Activated T-cell treated with anti-CD3 and anti-CD28 coated beads, Interleukin-2, amount 50 U/mL, for 1 hour (primary cell): ENCODE results near the gene PFDN6.
A peak's percentile ranks its signal among the peaks of the same experiment; 100 is the strongest.

ENCODE experiments used
- DNase-seq: peaks from one replicate; pipeline ENCODE4 v3.0.0-alpha.2; 2020

PFDN6 gene

DNA sequence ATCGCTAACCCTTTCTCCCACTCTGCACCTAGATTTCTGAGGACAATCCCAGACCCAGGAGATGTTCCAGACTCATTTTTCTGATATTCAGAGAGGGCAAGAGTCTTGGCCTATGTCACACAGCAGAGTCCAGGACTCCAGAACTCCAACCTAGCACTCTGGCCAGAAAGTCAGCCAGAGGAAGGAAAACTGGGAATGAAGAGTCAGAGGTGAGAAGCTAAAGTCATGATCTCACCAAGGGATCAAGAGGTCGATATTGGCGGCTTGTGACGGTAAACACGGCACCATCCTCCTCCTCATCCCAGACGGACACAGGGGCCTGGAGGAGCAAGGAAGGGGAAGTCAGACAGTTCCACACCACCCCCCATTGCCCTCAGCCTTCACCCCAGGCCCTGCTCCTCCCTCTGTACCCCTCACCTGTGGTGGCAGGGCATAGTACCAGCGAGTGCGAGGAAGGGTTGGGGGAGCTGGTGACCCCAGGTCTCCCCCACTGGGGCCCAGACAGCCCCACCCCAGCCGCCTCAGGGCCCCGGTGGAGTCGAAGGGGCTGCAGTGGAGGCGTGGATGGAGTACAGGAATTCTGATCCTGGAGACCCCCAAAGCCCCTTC is 7.5 kb downstream of the PFDN6 start:
- no peak for DNase-seq

DNA sequence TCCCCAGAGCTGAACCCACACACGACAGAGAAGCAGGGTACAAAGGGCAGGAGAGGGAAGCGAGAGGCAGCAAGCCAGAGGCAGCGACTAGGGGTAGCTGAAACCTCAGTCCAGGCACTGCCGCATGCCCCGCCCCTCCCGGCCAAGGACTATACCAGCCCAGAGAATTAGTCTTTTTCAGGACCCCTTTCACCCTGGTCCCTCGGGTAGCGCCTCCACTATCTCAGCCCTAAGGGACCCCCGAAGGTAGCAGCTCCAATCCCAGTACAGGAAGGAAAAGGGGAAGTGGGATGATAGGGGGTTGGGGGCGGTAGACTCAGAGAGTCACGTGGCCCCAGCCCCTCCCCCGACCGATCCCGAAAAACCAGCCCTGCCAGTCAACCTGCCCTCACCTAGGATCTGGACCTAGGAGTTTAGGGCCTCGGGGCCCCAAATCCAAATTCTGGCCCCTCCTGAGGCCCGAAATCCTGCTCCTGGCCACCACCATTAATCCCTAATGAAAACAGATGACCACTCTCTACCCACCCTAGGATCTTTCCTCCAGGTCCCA is 8.1 kb downstream of the PFDN6 start:
- DNase-seq = no peak

DNA sequence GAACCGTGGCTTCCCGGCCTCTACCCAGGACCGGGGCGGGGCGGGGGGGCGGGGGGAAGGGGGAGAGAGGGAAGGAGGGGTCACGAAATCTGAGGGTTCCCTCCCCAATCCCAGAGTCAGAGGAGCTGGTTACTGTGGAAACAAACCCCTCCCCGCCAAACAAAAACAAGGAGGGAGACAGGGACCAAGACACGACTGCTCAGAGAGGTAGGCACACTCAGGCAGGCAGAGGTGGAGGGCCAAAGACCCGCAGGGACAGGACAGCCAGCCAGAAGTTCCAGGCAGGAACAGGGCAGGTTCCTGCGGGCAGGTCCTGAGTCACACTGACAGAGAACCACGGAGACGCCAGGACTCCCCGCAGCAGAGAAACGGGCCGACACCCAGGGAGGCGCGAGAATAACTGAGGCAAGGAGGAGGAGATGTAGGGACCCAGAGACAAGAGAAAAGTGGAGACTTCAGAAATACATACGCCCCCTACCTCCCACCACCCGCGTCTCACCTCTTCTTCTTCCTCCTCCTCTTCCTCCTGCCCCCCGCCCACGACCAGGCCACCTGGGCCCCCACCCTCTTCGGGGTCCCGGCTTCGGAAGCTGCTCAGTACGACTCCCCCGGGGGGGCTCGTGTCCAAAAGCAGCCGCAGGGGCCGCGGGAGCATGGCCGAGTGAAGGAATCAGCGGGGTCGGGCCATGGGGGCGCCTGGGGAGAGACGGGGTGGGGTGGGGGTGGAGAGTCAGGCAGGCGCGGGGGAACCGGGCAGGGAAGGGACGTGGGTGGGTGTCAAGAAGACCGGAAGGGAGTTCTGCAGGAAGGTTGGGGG is 8.8 kb downstream of the PFDN6 start:
- DNase-seq = peak; percentile 69

DNA sequence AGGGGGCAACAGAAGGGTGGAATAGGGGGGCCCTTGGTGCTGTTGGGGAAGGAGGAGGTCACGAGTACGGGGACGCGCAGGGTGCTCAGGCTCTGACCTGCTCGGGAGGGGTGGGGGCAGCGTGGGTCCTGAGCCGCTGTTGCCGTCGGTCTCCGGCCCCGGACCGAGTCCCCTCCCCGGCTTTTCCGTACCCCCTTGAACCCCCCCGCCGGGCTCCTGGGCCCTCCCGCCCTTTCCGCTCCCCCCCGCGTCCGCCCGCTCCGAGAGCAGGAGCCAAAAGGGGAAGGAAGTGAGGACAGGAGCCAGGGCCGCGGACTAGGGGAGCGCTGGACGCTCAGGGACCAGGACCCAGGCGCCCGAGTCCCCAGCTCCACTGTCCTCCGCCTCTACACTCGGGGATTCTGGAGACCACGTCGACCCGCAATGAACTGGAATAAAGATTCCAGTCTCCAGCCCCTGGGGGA is 9.4 kb downstream of the PFDN6 start, which contains the start of gene RGL2:
TSS of gene RGL2 (minus strand) at position 170 of the 464 bp plus-strand sequence. CDS start 332 bp downstream, outside the sequence.
- DNase-seq = no peak

DNA sequence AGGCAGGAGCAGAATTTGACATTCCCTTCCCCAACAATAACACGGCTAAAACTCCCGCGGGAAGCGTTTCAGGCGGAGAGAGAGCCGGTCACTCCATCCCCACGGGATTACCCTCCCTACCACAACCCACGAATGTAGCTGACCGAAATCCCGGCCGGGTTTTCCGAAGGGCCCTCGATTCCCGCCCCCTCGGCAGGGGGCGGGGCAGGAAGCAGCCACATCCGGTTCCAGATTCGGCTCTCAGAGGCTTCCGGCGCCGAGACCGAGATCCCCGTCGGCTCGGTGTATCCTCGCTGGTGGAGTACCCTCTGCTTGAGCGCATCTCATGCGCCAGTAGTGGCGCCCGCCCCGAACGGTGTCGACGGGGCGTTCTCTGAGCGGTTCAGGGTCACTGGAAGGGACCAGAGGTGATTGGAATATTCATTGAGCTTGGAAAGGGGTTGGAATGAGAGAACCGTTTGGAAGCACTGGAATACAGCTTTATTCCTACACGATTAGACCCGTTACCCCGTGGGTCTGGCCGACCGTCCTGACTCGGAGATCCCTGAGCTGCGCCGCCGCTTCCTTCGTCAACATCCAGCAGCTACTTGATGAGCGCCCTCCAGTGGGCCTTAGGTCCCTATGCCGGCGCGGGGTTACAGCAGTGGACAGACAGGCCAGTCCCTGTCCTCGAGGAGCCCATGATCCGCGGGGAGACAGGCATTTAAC is 10.0 kb downstream of the PFDN6 start:
- DNase-seq = peak; percentile 94

DNA sequence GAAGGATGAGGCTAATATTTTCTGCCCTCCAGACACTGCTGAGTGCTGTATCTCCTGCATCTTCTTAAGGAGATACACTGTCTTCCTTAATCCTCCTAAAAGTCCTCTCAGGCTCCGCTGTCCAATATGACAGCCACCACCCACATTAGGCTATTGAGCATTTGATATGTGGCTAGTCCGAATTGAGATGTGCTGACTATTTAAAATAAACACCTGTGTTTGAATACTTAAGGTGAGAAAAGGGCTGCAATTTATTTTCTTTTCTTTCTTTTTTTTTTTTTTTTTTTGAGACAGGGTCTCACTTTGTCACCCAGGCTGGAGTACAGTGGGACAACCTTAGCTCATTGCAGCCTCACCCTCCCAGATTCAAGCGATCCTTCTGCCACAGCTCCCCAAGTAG is 12.5 kb downstream of the PFDN6 start:
- DNase-seq = no peak

DNA sequence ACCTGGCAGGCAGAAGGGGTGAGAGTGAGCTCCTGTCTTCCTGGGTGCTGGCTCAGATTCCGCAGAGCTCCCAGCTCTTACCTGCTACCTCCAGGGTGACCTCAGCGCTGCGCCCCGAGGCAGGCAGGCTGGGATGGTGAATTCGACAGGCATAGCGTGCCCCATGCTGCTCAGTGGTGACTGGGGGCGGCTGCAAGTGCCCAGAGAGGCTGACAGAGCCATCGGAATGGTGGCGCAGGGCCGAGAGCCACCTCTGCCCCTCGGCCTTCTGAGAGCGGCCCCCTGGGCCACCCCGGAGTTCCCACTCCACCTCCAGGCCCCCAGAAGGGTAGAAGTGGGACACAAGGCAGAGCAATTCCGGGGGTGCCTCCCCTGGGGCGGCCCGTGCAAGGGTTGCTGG is 14.8 kb downstream of the PFDN6 start:
- DNase-seq = no peak

DNA sequence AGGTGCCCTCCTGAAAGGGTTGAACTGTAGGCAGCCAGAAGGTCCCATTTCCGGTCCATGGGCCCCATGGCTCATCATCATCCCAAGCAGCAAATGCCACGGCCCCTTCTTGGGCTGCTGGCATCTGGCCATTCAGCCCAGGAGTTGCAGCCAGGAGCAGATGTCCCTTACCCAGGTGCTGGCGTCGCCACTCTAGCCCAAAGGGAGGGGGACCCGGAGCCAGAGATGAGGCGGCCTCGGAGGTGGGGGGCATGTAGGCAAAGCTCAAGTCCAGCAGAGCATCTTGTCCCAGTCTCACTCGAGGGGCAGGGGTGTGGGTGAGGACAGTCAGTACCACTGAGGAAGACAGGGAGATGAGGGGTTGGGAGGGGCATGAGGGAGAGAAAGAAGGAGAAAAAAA is 15.7 kb downstream of the PFDN6 start:
- no peak for DNase-seq

DNA sequence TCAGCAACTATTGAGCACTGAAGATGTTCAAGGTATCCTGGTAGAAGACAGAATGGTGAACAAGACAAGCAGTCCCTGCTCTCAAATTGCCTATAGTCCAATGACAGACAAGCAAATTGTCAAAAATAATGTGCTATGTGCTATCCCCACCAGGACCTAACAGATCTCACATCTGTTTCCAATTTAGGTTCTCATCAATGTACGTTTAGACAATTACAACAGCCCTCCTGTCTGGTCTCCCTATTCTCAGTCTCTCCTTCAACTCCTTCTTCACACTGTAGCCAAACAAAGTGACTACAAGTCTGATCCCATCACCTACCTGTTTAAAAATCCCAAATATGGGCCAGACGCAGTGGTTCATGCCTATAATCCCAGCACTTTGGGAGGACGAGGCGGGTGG is 17.0 kb downstream of the PFDN6 start:
- DNase-seq = no peak

DNA sequence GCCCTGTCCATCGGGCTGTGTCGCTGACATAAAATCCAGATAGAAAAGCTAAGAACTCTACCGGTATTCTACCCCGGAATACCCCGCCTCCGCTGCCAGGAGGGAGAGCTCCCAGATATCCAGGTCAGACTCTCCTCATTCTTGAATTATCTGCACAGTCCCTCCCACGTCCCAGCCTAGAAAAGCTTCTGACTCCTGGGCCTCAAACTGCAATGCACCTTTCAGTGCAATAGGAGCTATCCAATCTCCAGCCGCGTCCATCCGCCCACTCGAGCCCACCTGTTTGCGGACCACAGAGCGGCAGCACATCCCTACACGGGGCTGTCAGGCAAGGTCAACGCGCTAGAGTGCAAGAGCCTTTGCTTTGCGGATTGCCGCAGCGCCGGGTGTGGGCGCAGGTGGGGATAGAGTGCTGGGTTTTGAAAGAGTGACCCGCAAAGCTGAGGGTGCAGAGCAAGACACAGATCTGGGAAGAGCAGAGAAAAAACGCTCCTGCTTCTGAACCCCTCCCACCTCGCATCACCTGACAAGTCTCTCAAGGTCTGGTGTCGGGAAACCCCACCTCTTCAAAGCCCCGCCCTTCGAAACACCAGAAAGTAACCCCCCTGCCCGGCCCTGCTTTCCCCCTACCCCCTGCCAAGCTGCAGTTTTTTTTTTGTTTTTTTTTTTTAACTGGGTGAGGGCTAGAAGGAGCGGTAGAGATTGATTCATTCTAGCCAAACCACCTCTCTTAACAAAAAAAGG is 23.1 kb downstream of the PFDN6 start:
- peak; percentile 78 for DNase-seq

DNA sequence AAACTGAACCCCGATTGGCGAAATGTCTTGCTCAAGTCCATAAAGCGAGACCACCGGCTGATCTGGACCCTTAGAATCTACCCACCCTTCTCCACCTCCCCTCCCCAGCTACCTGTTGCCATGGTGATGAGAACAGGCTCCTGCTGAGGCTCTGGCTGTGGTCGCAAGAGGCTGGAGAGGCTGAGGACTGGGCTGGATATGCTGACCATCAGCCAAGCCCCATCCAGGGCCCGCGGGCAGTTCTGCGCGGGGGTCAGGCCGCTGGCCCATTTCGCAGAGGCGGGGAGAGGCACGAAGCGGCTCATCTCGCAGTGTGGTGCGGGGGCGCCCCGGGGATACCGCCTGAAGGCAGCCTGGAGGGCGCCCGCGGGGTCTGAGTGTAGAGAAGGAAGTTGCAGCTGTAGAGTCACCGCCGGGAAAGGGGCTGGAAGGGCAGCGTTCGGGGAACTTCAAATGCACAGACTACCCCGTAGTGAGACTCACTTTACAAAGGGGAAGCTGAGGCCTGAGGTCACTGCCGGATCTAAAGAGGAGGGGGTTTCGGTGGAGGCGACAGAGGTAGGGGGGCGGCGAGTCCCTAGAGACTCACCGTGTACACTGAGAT is 23.8 kb downstream of the PFDN6 start:
- peak; percentile 57 for DNase-seq

DNA sequence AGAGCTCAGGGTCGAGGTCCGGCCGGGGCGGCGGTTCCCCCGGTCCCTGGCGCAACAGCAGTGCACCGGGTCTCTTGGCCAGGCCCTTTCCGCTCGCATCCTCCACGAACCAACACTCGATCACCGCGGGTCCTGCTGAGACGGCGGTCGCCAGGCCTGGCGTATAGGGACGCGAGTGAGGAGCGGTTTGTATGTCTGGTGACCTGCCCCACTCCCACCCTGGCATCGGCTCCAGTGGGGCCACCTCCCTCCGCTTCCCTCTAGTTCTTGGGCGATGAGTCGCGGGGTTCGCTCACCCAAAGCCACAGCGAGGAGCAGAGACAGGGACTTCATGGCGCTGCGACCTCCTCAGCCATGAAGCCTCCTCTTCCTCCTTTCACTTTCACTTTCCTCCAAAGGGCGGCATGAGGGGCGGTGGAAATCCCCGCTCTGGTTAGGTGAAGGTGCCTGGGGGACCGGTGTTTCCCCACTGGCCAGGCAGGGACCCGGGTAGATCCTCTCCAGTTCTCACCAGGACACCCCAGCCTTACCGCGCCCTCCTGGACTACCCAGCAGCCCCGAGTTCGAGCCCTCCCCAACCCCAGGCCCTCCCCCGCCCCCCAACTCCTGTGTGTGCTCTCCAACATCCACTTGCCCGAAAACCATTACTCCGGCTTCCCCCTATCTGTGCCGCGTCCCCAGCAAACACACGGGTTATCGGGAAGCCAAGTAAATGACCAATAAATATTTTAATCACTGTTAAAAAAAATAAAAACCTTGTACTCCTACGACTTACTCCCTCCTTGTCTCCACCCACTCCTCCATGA is 24.5 kb downstream of the PFDN6 start, which contains the start of gene TAPBP:
TSS of gene TAPBP (minus strand) at position 370 of the 806 bp plus-strand sequence. CDS start at position 333, 37 bp downstream.
- DNase-seq = peak; percentile 82

DNA sequence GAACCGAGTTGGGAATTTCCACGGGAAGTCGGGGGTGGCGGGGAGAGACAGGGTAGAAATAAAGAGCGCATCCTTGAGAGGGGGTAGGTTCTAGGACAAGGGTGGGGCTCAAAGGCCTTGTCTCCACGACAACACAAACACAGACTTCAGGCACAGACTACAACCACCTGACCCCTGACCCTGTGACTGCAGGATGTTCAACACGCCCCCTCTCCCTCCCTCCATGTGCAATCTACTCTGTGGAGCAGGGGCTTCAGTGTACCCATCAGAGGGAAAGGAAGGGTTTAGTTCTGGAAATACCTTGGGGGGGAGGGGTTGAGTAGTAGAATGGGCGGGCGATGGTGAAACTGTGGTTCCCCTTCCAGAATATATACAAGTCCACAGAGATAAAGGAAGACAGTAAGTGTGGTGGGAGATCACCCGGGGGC is 25.1 kb downstream of the PFDN6 start:
- peak; percentile 68 for DNase-seq

DNA sequence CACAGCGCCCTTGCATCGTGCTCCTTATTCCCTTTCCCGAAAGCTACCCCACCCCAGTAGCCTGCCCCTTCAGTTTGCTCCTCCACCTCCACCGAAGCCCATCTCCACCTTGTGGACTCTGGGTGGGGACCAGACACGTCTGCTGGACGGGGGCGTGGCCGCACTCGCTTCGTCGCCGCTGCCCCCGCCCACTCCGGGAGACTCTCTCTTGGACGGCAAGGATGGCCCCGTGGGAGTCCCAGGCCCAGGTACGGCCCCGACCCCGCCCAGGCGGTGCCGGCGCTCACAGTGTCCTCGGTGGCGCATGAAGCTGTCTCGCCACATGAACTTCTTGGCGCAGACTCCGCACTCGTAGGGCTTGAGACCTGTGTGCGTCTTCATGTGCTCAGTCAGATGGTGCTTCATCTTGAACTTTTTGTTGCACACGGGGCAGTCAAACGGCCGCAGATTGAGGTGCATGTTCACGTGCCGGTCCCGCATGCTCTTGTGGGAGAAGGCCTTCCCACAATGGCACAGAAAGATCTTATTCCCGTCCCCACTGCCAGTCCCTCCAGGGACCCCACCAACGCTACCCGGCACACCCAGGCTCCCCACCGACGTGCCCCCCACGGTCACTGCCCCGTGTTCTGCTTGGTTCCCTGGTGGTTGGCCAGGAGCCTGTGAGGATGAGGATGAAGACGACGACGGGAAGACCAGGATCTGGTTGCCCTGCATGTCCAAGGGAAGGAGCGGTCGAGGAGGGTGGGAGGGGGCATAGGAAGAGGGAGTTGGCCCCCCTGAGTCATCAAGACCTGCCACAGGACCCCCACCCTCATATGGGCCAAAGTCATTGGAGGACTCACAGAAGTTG is 25.8 kb downstream of the PFDN6 start:
- peak; percentile 37 for DNase-seq

DNA sequence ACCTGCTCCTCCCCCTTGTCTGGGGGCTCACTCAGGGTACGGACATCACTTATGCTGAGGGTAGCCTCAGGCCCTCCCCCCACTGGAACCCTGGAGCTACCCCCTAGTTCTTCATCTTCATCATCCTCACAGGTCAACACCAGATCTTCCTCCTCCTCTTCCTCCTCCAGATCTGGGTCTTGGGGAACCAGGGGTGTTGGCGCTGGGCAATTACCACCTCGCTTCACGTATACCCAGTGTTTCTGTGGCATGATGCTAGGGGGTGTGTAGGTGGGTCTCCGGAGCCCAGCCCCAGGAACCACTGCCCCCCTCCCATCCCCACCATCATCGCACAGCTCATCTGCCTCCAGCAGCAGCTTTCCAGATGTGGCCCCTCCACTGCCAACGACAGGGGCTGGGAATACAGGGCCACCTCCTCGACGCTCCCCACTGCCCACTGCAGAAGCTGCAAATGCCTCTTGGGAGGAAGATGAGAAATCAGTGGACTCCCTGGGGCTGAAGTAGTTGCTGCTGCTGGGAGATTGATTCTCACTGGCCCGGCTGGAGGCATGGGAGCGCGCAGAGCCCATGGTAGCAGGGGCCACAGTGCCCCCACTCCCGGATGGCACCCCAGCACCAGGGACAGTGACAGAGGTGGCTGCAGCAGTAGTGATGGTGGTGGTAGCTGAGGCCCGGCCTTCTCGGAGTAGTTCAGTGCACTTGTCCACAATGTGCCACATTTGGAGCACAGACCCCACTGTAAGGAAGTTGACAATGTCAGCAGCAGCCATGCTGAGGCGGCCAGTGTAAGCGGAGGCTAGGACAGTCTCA is 26.6 kb downstream of the PFDN6 start:
- DNase-seq = no peak

DNA sequence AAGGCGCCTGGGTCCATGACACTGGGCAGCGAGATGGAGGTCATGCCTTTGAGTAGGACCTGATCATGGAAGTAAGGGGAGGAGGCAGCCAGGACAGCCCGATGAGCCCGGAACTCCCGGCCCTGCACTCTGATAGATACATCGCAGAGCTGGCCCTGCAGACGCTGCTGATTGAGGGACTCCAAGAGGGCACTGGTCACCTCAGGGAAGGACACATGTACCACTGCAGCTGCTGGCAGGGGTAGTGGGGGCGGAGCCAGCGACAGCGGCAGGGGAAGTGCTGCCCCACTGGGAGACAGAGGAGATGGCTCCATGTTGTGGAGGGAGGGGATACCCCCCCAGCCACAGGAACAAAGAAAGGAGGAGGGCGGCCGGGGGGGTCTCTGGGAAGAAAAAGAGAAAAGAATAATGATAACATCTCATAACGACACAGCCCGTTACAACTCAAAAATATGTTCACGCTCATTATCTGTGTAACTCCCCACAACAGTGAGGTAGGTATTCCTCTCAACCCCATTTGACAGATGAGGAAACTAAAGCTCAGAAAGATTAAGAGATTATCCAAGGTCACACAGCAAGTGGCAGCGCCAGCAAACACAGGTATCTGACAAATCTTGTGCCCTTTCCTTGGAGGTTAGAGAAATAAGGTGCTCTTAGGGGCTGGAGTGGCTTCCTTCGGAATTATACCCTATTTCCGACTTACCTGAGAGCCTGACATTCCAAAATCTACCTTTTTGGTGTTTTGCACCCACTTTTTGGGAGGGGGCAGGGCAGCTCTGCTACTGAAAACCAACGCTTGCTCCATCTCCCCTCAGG is 27.4 kb downstream of the PFDN6 start:
- DNase-seq = peak; percentile 31

DNA sequence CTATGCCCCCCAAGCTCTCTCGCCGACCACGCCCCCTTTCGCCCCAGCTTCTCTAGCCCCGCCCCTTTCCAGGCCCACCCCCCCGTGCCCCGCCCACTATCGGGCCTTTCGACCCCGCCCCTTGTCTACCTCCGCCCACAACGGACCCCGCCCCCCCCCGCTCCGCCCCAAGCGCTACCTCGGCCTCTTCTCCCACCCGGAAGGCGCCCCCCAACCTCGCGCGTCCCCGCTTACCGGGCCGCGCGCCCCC is 27.9 kb downstream of the PFDN6 start:
- DNase-seq = no peak

DNA sequence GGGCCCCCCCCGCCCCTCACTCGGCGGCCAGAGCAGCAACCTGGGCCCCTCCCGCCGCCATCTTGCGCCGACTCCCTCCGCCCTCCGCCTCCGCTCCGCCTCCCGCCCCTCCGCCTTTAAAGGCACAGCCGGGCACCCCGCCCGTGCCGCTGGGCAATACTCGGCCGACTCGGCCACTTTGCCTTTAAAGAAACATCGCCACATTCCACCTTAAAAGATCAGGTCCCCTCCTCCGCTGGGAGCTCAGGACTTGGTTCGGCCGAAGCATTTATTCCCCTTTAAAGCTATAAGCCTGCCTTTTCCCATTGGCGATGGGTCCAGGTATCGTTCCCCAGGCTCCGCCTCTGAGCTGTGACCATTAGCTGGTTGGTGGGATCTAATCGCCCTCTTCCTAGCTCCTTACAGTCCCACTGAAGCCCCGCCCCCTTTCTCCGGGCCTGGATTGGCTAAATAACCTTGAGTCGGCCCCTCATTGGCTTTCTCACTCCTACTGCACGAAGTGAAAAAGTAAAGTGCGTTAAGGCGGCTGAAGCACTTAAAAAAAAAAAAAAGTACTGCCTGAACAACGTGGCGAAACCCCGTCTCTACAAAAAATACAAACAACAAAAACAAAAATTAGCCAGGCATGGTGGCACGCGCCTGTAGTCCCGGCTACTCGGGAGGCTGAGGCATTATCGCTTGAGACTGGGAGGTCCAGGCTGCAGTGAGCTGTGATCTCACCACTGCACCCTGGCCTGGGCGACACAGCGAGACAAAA is 28.4 kb downstream of the PFDN6 start, which contains the start of gene ZBTB22:
TSS of gene ZBTB22 (minus strand) at position 76 of the 757 bp plus-strand sequence. CDS start 828 bp downstream, outside the sequence.
- peak; percentile 95 for DNase-seq
